Lower leg skin (tissue), 3 donors: ENCODE data around the gene JMJD1C.

Source experiments
- POLR2A ChIP-seq, 2 donors: fragments of 450-650 bp; IDR thresholded peaks; one replicate each; pipeline ENCODE4 v1.6.1; 2016 to 2017; ENCODE audit warnings: antibody characterized with exemption in 2 of 2, mild to moderate bottlenecking in 1 of 2, moderate library complexity in 1 of 2
- TF ChIP-seq, protein P1 (sequence below), 3 donors: fragments of 450-650 bp; IDR thresholded peaks; one replicate each; pipeline ENCODE4 v1.5.1; 2016; ENCODE audit warnings: antibody characterized with exemption in 3 of 3, mild to moderate bottlenecking in 3 of 3, moderate library complexity in 2 of 3

DNA sequence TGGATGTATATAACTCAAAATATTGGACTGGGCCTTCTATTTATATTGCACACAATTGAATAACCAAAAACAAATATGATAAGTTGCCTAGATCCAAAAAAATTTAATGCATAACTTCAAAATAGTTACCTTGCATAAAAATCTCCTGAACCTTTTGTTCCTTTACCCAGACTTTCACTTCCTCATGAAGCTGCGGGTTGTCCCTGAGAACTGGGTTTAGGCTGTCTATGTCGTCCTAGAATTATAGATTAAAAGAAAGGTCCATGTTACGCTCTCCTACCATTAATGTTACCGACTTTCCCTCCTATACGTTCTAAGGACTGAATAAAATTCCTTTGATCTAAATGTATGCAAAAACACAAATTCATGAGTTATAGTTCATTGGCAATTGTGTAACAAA, 246.0 kb downstream of the JMJD1C start:
- TF ChIP-seq, protein P1, sequence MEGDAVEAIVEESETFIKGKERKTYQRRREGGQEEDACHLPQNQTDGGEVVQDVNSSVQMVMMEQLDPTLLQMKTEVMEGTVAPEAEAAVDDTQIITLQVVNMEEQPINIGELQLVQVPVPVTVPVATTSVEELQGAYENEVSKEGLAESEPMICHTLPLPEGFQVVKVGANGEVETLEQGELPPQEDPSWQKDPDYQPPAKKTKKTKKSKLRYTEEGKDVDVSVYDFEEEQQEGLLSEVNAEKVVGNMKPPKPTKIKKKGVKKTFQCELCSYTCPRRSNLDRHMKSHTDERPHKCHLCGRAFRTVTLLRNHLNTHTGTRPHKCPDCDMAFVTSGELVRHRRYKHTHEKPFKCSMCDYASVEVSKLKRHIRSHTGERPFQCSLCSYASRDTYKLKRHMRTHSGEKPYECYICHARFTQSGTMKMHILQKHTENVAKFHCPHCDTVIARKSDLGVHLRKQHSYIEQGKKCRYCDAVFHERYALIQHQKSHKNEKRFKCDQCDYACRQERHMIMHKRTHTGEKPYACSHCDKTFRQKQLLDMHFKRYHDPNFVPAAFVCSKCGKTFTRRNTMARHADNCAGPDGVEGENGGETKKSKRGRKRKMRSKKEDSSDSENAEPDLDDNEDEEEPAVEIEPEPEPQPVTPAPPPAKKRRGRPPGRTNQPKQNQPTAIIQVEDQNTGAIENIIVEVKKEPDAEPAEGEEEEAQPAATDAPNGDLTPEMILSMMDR (IDR thresholded peaks at IDR 0.05): no peak
- TF ChIP-seq POLR2A (IDR thresholded peaks at IDR 0.05): no peak
